Stimulated activated CD4-positive, alpha-beta T cell treated with anti-CD3 and anti-CD28 coated beads, Interleukin-1b, Interleukin-23, amount 100 ng/mL, for 1 hour (primary cell): ENCODE results near the gene LAMB3.
A peak's percentile ranks its signal among the peaks of the same experiment; 100 is the strongest.

Experiments
- DNase-seq, 2 donors: peaks; one replicate each; pipeline ENCODE4 v3.0.0-alpha.2; 2020; ENCODE audit warnings: low read depth in 2 of 2

The LAMB3 gene

DNA sequence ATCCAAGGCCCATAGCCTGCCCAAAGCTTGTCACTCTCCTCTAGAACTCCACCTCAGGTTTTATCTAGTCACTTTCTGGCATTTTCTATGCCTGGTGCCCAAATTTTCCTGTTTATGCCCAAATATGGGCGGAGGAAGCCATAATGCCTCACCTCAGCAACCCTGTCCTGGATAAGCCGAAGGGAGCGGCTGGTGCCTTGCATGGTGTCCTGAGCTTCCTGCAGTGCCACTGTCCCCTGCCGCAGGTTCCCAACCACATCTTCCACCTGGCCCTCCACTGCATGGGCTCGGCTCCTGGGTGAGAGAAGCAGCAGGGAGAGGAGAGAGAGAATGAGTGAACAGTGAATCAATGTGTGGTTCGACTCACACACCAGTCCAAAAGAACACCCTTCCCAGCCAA lies 34.5 kb downstream of the LAMB3 start:
- DNase-seq = no peak

DNA sequence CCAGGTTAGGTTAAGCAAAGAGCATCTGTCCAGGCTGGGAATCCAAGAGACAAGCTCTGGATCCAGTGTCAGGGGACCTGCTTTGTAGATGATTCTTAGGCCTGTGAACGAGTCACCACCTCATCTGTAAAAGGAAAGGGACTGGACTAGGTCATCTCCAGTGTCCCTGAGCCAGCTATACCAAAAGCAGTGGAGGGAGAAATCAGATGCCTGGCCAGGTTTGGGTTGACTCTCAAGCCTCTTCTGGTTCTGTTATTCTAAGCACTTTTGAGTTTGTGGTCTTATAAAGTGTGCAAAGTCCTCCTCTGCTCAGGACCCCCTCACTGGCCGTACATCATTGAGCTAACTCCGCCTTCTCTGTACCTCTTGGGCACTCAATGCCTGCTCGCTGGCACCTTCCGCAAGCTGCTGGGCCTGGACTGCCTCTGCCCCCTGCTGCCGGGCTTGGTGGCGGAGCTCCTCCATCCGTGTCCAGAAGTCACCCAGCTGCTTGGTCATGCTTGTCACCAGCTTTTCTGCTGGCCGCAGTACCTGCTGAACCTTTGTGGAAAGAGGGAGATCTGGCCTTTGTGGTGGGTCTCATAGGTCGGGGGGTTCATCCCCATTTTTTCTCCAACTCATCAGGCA lies 35.1 kb downstream of the LAMB3 start:
- DNase-seq = no peak

DNA sequence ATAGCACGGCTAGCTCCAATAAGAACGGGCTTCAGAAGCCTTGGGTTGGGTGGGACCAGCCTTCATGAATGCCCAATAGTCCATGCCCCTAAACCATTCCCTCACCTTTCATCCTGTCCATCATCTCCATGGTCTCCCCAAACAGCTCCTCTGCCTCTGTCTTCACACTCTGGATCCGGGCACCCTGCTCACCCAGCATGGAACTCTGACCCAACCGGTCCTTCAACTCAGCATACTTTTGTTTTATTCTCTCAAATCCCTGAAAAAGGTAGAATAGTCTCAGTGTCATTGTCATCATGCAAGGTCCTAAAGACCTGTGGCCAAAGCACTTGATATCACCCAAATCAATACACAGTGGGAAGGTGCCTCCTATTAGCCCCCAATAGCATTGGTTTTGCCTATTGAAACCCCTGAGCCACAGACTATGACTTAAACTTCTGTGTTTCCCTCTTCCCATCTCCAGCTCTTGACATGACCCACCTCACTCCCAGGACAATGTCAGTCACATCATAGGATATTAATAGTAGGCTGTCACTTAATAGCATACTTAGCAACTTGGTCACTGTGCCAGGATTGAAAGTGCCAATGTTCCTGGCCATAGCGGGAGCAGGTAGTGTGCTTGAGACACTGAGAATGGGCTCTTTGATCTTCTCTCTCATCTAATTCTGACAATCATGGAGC lies 35.7 kb downstream of the LAMB3 start:
- DNase-seq = no peak

DNA sequence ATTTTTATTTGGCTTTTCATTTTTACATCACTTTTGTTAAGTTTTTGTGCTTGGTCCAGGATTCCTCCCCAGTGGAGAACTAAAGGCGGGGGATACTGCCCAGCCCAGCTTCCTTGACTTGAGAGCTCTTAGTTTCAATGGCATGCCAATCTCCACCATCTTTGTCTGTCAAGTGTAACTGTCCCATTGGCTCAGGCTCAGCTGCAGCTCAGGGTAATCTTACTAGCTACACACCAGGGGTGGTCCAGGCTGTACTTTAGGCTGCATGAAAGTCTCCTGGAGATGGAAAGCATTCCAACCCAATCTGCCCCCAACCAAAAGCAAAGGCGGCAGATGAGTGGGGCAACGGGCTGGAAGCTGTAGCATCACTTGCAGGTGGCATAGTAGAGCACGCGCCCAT lies 37.3 kb downstream of the LAMB3 start:
- no peak for DNase-seq

DNA sequence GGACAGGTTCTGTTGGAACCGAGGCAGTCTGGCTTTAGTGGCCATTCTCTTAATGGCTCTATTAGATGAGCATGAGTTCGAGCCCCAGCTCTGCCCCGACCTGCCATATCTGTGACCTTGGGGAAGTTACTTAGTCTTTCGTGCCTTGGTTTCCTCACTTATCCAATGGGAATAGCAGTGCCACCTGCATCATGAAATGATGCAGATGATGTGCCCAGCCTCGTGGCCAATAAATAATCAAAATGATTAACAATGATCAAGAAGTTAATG lies 38.1 kb downstream of the LAMB3 start:
- DNase-seq = no peak

DNA sequence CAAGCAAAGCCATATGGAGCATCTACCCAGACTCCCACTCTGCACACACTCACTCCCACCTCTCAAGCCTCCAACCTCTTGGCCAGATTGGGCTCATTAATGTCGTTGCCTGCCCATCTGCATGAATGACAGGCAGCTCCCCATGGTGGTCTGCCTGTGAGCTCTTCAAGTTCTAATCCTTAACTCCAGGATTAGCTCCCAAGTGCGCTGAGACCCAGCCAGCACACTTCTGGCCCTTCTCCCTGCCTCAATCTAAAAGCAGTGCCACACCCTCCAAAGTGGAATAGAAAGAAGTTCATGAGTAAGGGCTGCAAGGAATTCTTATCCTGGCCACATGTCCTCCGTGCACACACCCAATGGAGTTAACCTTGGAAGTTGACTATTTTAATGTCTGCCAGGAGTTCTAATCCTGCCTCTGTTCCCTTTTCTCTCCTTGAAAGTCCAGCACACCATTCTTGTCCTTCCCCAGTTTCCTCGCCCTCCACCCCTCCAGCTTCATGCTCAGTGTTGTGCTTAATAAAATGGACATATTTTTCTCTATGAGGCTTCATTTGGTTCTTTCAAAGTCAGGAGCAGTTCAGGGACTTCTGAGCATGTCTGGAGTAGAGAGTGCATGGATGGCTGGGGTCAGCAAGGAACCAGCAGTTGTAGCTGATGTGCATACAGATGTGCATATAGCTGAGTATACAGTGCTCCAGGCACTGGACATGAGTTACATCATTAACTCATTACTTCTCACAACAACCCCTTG lies 38.6 kb downstream of the LAMB3 start:
- DNase-seq = no peak

DNA sequence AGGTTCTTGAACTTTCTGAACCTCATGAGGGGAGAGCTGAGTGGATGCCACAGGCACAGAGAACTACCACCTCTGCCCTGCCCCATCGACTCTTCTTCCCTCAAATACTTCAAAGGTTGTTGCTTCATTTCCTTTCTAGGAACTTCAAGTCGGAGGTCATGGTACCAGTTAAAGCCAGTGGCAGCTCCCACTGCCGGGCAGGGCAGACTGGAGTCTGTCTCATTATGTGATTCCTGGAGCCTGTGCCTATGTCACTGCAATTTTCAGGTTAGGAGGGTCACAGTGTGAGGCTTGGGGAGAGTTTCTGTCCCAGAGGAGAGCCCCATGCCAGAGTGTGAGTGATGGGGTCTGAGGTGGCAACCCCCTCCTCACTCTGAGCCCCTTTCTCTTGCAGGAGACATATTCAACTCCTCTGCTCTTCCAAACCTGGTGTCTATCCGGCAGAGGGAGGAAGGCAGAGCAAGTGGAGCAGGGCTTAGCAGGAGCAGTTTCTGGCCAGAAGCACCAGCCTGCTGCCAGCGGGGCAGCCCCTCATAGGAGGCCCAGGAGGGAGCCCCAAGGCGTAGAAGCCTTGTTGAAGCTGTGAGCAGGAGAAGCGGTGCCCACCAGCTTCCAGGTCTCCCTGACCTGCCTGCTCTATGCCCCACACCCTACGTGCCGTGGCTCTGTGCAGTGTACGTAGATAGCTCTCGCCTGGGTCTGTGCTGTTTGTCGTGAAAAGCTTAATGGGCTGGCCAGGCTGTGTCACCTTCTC lies 39.4 kb downstream of the LAMB3 start:
- no peak for DNase-seq

DNA sequence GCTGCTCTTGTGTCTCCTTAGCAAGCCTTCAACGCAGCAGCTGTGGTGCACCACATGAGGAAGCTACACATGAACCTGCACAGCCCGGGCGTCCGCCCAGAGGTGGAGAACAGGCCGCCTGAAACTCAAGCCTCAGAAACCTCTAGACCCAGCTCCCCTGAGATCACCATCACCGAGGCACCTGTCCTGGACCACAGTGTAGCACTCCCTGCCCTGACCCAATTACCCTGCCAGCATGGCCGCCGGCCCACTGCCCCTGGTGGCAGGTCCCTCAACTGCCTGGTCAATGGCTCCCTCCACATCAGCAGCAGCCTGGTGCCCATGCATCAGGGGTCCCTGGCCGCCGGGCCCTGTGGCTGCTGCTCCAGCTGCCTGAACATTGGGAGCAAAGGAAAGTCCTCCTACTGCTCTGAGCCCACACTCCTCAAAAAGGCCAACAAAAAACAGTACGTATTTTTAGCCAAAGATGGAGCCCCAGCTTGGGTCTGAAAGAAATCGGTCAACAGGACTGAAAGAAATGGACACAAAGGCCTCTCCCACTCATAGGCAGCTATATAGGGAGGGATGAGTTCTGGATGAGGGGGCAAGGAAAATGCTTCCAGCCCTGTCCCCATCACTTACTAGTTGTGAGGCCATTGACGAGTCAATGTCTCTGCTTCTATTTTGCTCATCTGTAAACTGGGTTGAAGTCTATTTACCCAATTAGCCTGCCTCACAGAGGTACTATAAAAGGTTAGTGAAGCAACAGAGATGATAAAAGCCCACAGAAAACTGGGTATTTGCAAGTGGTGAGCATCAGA lies 40.3 kb downstream of the LAMB3 start:
- DNase-seq = no peak

DNA sequence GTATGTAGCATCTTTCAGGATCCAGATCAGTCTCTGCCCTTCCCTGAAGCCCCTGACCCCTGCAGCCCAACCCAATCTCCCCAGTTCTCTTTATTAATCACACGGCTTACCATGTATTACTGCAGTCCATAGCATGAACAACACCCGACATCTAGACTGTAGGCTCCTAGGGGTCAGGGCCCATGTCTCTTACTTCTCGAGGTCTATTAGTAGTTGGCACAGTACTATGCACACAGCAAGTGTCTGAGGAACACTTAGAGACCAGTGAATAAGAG lies 41.7 kb downstream of the LAMB3 start:
- no peak for DNase-seq

DNA sequence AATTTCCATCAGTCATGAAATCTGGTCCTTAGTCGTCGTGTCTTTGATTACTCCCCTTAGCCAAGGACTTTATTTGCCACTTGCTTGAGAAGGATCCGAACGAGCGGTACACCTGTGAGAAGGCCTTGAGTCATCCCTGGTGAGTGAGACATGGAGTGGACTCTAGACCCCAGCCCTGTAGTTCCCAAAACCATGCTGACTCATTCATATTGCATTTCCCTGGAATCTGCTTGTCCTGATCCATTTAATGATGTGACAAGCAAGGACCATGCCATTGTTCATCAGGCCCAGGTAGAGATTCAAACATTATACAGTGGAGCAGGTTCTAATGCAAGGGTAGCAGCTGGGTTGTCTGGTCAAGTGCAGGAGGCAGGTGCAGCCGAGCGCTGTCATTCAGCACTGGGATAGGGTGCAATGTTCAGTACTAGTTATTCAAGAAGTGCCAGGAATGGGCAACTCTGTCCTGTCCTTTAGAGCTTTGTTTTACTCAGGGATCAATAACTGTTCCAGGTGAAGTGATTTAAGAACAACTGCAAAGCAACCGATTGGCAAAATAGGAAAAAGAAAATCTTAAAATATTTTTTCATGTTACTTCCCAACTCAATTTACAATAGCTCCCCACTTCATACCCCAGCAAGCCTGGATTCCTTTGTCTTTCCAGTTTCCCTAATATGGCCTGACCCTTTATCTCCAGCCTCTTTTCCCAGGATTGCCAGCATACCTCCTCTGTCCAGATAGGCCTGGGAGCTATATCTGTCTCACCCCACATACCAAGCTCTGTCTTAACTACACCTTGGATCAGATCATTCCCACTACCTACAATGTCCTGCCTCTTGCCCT lies 42.2 kb downstream of the LAMB3 start:
- no peak for DNase-seq

DNA sequence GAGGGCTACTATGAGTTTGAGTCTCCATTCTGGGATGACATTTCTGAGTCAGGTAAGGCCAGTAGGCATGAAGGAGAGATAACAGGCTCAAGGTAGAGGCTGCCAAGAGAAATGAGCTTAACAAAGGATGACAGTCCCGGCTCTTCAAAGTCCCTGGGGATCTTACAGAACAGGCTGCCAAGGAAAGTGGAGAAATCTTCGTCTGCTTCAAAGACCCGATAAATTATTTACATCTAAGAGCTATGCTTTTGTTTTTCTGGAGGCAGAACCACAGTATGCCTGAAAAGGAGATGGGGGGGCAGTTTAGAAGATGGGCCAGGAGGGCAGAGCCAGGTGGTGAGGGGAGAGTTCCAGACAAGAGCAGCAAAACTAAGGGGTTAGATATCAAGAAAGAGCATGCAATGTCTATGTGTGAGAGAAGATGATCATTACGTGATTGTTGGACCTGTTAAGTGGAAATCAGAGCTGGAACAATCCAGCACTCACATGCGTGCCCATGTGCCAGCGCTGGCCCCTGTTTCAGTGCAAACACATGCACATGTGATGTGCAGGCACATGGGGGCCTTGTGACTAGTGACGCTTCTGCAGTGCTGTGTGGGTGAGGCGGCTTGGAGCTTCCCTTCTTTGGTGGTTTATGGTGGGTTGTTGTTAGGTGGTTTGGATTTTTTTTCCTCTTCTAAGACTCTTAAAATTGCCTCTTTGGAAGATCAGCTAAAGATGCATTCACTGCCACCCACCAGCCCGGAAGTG lies 43.0 kb downstream of the LAMB3 start:
- DNase-seq = no peak

DNA sequence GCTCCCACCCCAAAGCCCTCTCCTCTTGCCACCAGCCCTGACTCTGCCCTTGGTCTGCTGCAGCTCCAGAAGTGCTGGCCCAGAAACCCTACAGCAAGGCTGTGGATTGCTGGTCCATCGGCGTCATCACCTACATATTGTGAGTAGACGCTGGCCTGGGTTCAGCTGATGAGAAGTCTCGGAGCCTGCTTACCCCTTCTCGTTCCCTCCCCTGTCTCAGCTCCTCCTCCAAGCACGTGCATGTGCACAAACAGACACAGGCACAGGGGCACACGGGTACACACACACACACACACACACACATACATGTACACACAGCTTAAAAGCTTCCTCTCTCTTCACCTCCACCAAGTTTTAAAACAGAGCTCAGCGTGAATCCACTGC lies 44.4 kb downstream of the LAMB3 start:
- DNase-seq = no peak

DNA sequence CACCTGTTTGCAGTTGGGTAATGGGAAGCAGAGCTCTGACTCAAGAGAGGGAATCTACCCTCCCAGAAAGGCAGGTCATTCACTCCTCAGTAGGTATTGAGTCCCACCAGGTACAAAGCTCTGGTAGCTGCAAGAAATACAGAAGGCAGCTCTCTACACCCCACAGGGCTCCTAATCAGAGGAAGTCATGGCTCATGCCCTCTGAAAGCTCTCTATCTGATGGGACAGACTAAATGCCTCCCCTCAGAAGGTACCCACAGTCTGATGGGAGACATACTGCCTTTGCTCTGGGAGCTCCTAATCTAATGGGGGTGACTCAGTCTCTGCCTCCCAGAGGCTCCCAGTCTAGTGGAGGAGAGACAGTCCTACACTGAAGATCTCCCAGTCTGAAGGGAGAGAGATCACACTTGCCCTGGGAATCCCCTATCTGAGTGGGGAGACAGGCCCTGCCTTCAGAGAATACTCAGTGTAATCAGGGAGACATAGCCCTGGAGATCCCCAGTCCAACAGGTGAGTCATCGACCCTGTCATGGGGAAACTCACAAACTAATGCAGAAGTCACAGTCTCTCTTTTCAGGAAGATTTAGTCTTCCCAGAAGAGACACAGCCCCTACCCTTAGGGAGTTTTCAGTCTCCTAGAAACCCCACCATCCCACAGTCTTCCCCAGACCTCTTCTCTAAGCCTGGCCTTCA lies 45.0 kb downstream of the LAMB3 start:
- peak in 1 of 2 donors; percentile 10 for DNase-seq

DNA sequence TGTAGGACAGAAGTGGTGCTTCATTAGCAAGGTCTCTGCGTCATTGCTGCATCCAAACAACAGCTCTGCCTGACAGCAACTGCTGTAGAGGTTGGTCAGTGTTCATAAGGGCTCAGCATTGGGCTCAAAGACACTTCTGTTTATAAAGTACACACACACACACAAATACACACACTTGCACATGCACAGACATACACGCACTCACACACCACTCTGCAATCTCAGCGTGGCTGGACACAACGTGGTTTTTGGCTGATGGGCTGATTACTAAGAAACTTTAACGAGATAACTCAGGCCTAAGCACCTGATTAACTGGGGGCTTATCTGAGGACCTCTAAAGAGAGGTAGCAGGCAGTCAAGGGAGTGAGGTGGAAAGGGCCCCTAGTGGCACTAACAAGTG lies 48.3 kb downstream of the LAMB3 start:
- no peak for DNase-seq

DNA sequence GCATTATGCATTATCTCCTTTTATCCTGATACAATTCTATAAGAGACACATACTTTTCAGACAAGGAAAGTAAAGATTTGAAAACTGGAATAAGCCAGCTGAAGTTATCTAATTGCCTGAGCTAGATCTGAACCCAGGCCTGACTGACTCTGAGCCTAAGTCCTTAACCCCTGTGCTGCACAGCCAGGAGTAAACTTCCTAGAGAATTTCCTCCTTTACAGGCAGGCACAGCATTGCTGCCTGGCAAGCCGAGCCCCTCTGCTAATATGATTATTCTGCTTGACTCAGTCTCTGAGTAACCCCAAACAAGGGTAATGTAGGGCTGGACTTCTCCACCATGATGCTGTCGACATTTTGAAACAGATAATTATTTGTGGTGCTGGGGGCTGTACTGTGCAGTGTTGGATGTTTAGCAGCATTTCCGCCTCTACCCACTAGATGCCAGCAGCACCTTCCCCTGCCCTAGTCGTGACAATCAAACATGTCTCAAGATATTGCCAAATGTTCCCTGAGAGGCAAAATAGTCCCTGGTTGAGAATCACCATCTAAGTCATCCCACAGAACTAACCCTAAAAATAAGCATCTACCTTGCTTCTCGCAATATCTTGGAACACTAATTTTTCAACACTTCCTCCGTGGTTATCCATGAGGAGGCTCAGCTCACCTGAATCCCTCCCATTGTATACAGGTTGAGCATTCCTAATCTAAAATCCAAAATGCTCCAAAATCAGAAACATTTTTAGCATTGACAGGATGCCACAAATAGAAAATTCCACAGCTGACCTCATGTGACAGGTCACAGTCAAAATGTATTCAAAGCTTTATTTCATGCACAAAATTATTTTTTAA lies 50.2 kb downstream of the LAMB3 start:
- peak in 1 of 2 donors; percentile 5 for DNase-seq

DNA sequence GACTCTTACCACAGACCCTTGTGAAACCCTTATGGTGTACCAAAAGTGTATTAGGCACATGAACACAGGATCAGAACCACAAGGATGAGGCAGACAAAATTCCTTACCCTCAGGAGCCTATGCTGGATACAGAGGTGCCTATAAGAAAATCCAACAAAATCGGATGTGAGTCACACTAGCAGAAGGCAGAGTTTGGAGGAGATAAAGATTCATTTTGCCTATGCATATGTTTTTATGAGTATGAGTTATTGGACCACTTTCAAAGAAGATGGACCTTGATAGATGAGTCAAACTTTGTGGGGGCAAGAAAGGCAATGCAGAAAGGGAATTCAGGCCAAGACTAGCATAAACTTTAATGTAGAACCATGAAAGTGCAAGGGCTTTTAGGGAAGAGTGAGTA lies 51.7 kb downstream of the LAMB3 start:
- DNase-seq = no peak

DNA sequence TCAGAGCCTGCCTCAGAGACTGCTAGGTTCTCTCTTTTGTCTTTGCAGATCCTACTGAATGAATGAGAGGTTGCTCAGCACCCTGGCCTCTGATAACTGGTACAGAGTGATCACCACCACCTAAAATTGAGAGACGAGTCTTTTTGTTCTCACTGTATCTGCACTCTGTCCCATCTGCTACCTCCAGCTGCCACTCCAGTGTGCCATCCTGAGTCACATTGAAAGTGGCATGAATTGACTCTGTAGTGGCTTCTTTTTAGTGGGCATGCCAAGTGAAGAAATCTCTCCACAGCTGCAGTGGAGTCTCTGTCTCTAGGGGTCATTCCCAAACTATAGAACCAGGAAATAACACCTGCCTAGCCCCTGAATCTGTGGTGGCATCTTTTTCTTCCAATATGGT lies 54.0 kb downstream of the LAMB3 start:
- no peak for DNase-seq

DNA sequence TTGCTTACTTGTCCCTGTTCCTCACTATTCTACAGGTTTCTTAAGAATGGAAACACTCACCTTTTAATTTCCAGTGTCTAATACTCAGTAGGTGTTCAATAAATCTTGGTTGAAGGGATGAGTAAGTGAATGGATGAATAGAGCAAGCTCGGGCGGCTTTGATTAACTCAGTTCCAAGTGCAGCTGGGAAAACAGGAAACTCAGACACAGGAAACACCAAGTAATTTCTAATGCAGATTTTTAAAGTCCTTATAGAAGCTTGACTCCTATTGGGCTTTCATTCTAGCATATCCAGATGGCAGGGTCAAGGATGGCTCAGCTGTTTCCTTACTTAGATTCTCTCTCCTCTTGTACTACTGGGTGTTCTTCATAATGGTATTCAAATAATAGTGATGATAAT lies 54.7 kb downstream of the LAMB3 start:
- DNase-seq = no peak
